GM20000 (cell line): ENCODE measurements around the gene GPRIN3.

Experiments
- DNase-seq: peaks from one replicate; pipeline ENCODE4 v3.0.0; 2012; ENCODE audit warnings: low spot score
- TF ChIP-seq, protein P1 (sequence below): IDR thresholded peaks from 2 replicates; pipeline ENCODE4 v1.5.1; 2012; ENCODE audit warnings: mild to moderate bottlenecking, control low read depth; ENCODE audit errors: extremely low read depth, missing control alignments

The GPRIN3 gene

DNA sequence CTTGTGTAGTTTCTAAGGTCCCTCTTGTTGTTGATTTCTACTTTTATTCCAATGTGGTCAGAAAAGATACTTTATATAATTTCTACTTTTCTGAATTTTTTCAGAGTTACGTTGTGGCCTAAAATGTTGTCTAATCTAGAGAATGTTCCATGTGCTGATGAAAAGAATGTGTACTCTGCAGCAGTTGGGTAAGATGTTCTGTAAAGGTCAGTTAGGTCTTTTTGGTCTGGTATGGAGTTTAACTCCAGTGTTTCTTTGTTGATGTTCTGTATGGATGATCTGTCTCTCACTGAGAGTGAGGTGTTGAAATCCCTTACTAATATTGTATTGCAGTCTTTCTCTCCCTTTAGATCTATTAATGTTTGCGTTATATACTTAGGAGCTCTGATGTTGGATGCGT, 37.0 kb upstream of the GPRIN3 start:
- DNase-seq, result no peak
- TF ChIP-seq, protein P1, sequence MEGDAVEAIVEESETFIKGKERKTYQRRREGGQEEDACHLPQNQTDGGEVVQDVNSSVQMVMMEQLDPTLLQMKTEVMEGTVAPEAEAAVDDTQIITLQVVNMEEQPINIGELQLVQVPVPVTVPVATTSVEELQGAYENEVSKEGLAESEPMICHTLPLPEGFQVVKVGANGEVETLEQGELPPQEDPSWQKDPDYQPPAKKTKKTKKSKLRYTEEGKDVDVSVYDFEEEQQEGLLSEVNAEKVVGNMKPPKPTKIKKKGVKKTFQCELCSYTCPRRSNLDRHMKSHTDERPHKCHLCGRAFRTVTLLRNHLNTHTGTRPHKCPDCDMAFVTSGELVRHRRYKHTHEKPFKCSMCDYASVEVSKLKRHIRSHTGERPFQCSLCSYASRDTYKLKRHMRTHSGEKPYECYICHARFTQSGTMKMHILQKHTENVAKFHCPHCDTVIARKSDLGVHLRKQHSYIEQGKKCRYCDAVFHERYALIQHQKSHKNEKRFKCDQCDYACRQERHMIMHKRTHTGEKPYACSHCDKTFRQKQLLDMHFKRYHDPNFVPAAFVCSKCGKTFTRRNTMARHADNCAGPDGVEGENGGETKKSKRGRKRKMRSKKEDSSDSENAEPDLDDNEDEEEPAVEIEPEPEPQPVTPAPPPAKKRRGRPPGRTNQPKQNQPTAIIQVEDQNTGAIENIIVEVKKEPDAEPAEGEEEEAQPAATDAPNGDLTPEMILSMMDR, result no peak

DNA sequence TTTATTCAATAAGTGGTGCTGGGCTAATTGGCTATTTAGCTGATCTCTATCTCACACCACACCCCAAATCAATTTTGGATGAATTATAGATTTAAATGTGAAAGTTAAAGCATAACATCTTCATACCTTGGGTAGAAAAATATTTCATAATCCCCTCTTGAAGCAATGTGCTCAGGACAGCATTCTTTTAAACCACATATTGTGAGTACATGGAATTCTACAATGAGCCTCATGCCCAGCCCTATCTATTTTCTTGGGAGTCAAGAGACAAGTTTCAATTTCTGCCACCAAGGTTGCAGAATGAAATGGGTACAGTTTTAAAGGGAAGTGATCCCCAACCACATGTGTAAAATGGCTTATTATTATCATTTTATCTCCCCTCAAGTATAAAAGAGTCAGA, 30.6 kb upstream of the GPRIN3 start:
- TF ChIP-seq, protein P1, result no peak
- no peak for DNase-seq

DNA sequence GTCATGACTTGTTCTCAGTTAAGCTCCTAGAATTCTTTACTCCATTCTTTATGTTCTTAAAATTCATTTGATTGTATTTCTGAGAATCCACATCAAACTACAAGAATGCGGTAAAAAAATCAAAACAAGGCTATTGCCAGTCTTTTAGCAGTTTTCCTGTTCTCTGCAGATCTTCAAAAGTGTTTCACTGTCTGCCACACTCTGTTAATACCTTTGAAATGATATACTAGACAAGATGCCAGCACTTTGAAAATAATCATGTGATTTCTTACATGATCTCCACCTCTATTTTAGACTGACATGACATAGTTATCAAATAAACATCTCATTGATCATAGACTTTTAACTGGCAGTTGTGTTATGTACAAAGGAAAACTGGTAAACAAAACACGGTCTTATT, 30.1 kb upstream of the GPRIN3 start:
- no peak for DNase-seq
- TF ChIP-seq, protein P1, result no peak

DNA sequence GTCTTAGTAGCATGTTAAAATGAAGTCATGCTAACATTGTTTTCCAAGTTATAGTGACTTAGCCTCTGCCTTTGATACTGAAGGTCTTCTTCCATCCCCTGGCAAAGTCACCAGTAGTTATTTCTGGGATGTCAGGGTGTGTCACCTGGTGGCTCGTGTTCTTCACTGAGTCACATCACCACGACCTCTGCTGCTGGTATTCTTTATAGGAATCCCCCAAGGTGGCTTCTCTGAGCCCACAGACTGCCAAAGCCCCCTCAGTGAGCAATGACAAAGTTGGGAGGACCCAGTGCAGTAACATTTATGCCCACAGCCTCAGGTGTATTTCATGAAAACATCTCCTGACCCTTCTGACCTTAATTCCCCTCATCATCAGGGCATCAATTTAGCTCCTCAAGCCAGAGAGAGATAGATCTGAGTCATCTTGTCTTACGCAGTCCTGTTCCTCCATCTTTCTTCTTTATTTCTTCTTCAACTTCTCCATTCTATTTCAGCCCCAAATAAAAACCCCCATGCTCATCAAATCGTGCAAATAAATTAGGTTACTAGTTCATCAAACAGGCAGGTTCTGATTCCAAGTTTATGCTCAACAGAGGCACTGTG, 29.3 kb upstream of the GPRIN3 start:
- TF ChIP-seq, protein P1, result no peak
- no peak for DNase-seq

DNA sequence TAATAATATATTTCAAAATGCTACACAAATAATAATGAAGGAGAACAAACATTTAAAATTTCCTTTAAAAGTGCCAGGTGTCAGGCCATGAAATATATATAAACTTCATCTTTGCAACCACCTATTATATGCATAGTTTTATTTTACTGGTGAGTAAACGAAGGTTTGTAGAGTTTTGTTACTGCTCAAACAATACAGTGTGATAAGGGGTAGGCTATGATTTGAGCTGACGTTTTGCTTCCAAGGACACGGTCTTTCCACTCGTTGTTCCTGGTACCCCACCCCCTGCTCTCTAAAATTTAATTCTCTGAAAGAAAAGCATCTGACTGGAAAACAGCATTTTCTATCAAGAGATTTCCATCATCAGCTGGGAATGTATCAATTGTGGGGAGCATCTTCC, 27.2 kb upstream of the GPRIN3 start:
- DNase-seq, result no peak
- TF ChIP-seq, protein P1, result no peak

DNA sequence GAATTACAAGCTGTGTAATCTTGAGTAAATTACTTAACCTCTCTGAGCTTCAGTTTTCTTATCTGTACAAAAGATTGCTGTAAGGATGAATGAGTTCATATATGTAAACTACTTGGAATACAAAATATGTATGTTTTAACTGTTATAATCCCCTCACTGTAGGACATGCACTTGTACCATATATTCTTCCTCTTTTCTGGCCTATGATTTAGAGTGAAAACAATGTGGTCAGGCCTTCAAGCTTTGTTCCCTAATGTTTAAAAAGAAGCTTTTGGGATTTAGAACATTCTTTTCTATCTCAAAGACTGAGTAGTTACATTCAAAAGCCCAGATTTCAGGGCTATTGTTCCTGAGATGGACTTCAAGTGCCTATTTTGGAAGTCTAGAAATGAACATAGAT, 26.7 kb upstream of the GPRIN3 start:
- no peak for DNase-seq
- TF ChIP-seq, protein P1, result no peak

DNA sequence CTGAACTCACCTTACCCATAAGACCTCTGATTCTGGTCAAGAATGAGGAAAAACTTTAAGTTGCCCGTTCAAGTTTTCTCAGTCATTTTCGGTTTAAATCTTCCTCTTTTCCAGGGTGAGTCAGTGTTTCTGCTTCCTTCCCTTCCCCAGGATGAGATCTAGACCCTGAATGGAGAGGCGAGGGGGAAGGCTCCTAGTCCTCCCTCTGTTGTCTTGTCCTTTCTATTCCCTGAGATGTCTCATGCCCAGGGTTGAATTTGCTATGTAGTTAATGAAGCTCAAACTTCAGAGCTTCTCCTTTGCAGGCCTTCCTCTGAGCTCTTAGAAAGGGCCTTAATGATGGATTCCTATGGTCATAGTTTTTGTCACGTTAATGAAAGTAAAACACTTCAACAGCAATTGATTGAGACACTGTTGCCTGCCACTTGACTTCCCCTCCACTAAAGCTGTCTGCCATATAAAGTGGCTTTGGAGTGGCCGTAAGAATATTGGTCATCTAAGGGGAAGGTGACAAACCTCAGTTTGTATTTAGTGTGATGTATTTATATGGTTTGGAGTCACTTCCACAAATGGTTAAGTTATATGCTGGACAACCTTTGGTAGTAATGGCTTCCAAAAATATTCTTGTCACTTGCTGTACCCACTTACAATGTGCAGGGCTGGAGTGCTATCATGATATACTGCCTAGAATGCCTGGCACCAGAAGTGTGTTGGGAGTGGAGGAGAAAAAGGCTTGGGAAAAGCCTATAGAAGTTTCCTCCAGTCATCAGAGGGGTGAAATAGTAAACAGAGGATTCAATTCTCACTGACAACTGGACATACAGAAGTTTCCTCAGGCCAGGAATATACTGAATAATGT, 24.3 kb upstream of the GPRIN3 start:
- TF ChIP-seq, protein P1, result no peak
- DNase-seq, result no peak
